Type B pancreatic cell (in vitro differentiated cells): ENCODE measurements around the gene EDDM3A. TPM values are rescaled to one million over a fixed set of nuclear protein-coding genes. Genes with fewer than 3 reads are reported as not detected.
"Not testable (repeated sequence)": the region's sequence is repeated elsewhere in the genome, so short reads cannot be mapped to it uniquely, and the experiment has no call there.

ENCODE experiments used
- DNase-seq: peaks from one replicate; pipeline ENCODE4 v3.0.0; 2021; ENCODE audit warnings: mixed read lengths; ENCODE audit not compliant: unreplicated experiment; ENCODE audit errors: extremely low spot score
- H3K27ac Mint-ChIP-seq: 2 replicates; pipeline ENCODE4 v1.8.0; 2021; ENCODE audit warnings: mild to moderate bottlenecking, mixed read lengths
- H3K27me3 Mint-ChIP-seq: 2 replicates; pipeline ENCODE4 v1.8.0; 2021; ENCODE audit warnings: mixed read lengths
- H3K36me3 Mint-ChIP-seq: 2 replicates; pipeline ENCODE4 v1.8.0; 2021; ENCODE audit warnings: mixed read lengths
- H3K4me1 Mint-ChIP-seq: one replicate; pipeline ENCODE4 v1.8.0; 2021; ENCODE audit warnings: mixed read lengths; ENCODE audit not compliant: unreplicated experiment
- H3K4me3 Mint-ChIP-seq: 2 replicates; pipeline ENCODE4 v1.8.0; 2021; ENCODE audit warnings: mild to moderate bottlenecking, mixed read lengths
- H3K9me3 Mint-ChIP-seq: 2 replicates; pipeline ENCODE4 v1.8.0; 2021; ENCODE audit warnings: mixed read lengths
- CTCF ChIP-seq: fragments of 200-600 bp; sonication (generic); conservative IDR thresholded peaks from 2 replicates; pipeline ENCODE4 v1.5.0; 2021; ENCODE audit warnings: antibody characterized with exemption, mild to moderate bottlenecking
- total RNA-seq: library from RNA; stranded (reverse); gene quantifications from 2 replicates; pipeline ENCODE4 v1.2.1, GENCODE V29; 2021; ENCODE audit warnings: low replicate concordance

EDDM3A gene
- total RNA-seq, 1 donor from 2014 or later, result not detected

GRCh38 chr14:20748439-20748838 lies 2.8 kb downstream of the EDDM3A start:
- TF ChIP-seq CTCF, result no peak
- H3K36me3 Mint-ChIP-seq, result peaks cover 7% of the 10 kb centered on the region
- H3K4me3 Mint-ChIP-seq, result no peak overlapping the region
- peaks cover 11% of the 10 kb centered on the region for H3K9me3 Mint-ChIP-seq
- DNase-seq, result no peak
- no peak overlapping the region for H3K27ac Mint-ChIP-seq
- H3K27me3 Mint-ChIP-seq, result no peaks in the 10 kb centered on the region
- H3K4me1 Mint-ChIP-seq, result peaks cover 11% of the 10 kb centered on the region

- peaks cover 7% of the 10 kb centered on the region for H3K36me3 Mint-ChIP-seq
- H3K4me3 Mint-ChIP-seq, result no peak overlapping the region
- no peaks in the 10 kb centered on the region for H3K27me3 Mint-ChIP-seq
- no peak for DNase-seq
- H3K27ac Mint-ChIP-seq, result no peak overlapping the region
- H3K9me3 Mint-ChIP-seq, result peaks cover 11% of the 10 kb centered on the region
- TF ChIP-seq CTCF, result no peak
- peaks cover 11% of the 10 kb centered on the region for H3K4me1 Mint-ChIP-seq
These were observed 4.5 kb downstream of the EDDM3A start for GRCh38 chr14:20750194-20750593.

- peaks cover 7% of the 10 kb centered on the region for H3K36me3 Mint-ChIP-seq
- H3K4me1 Mint-ChIP-seq, result no peaks in the 10 kb centered on the region
- no peak overlapping the region for H3K4me3 Mint-ChIP-seq
- H3K27ac Mint-ChIP-seq, result peak overlapping the region; percentile 65
- no peaks in the 10 kb centered on the region for H3K27me3 Mint-ChIP-seq
- no peak for DNase-seq
- H3K9me3 Mint-ChIP-seq, result peaks cover 11% of the 10 kb centered on the region
- no peak for TF ChIP-seq CTCF
These were observed 6.4 kb downstream of the EDDM3A start for GRCh38 chr14:20751963-20752562.

GRCh38 chr14:20754308-20754707 lies 8.6 kb downstream of the EDDM3A start:
- no peak for DNase-seq
- Mint-ChIP-seq H3K4me3 (no peak overlapping the region), H3K4me1 (no peaks in the 10 kb centered on the region), H3K36me3 (peaks cover 4% of the 10 kb centered on the region), H3K27ac (no peak overlapping the region), H3K9me3 (peaks cover 11% of the 10 kb centered on the region), H3K27me3 (no peaks in the 10 kb centered on the region)
- TF ChIP-seq CTCF, result no peak

- no peak for DNase-seq
- peaks cover 4% of the 10 kb centered on the region for H3K36me3 Mint-ChIP-seq
- H3K27ac Mint-ChIP-seq, result no peak overlapping the region
- no peaks in the 10 kb centered on the region for H3K27me3 Mint-ChIP-seq
- no peaks in the 10 kb centered on the region for H3K4me1 Mint-ChIP-seq
- peaks cover 10% of the 10 kb centered on the region for H3K9me3 Mint-ChIP-seq
- no peak for TF ChIP-seq CTCF
- no peak overlapping the region for H3K4me3 Mint-ChIP-seq
These were observed 9.3 kb downstream of the EDDM3A start for GRCh38 chr14:20755037-20755436.

GRCh38 chr14:20757965-20758364 lies 12.3 kb downstream of the EDDM3A start:
- no peaks in the 10 kb centered on the region for H3K9me3 Mint-ChIP-seq
- H3K4me1 Mint-ChIP-seq, result no peaks in the 10 kb centered on the region
- no peak for DNase-seq
- H3K27me3 Mint-ChIP-seq, result no peaks in the 10 kb centered on the region
- H3K27ac Mint-ChIP-seq, result no peak overlapping the region
- no peaks in the 10 kb centered on the region for H3K36me3 Mint-ChIP-seq
- TF ChIP-seq CTCF, result no peak
- no peak overlapping the region for H3K4me3 Mint-ChIP-seq

- H3K27ac Mint-ChIP-seq, DNase-seq, H3K27me3 Mint-ChIP-seq, H3K4me1 Mint-ChIP-seq, H3K9me3 Mint-ChIP-seq, H3K36me3 Mint-ChIP-seq, H3K4me3 Mint-ChIP-seq: not testable (repeated sequence)
These were observed 13.8 kb downstream of the EDDM3A start for GRCh38 chr14:20759465-20759864.
